Large intestine (tissue), 3 donors: ENCODE data around the gene CHMP4B. TPM values are rescaled to one million over a fixed set of nuclear protein-coding genes. Genes with fewer than 3 reads are reported as not detected.

ENCODE experiments used
- DNase-seq, 2 donors: peaks; one replicate each; pipeline versions ENCODE4 v3.0.0 to v3.0.0-alpha.2; 2013
- H3K27ac ChIP-seq: one replicate; pipeline ENCODE4 v1.5.1; 2013; ENCODE audit warnings: low read length
- H3K27me3 ChIP-seq: 2 replicates; pipeline ENCODE4 v1.6.1; 2013; ENCODE audit warnings: low read length; ENCODE audit not compliant: control insufficient read depth, insufficient read depth
- H3K36me3 ChIP-seq: 2 replicates; pipeline ENCODE4 v1.6.1; 2013; ENCODE audit warnings: low read length; ENCODE audit not compliant: control insufficient read depth, insufficient read depth
- H3K4me1 ChIP-seq: one replicate; pipeline ENCODE4 v1.6.1; 2013; ENCODE audit warnings: low read length; ENCODE audit not compliant: control insufficient read depth, insufficient read depth
- H3K4me3 ChIP-seq: one replicate; pipeline ENCODE4 v1.5.1; 2013; ENCODE audit warnings: low read length
- H3K9me3 ChIP-seq: one replicate; pipeline ENCODE4 v1.6.1; 2013; ENCODE audit warnings: mild to moderate bottlenecking, low read depth, low read length, moderate library complexity; ENCODE audit not compliant: control insufficient read depth
- WGBS: methylation state at CpG from one replicate; pipeline ENCODE4 v1.1.5; 2013; ENCODE audit warnings: low lambda C conversion rate; ENCODE audit not compliant: insufficient coverage; 5-methylcytosine and 5-hydroxymethylcytosine counted together
- polyA plus RNA-seq: library from polyadenylated mRNA; unstranded; fragments of 120-200 nt; gene quantifications from one replicate; pipeline ENCODE4 v1.2.1, GENCODE V29; 2013

Gene CHMP4B
- polyA plus RNA-seq, 1 donor: 98.5 TPM

GRCh38 chr20:33890557-33890956 lies 79.4 kb downstream of the CHMP4B start:
- Histone ChIP-seq H3K4me3 (no peak overlapping the region), H3K27ac (no peak overlapping the region), H3K9me3 (peaks cover 7% of the 10 kb centered on the region), H3K4me1 (no peaks in the 10 kb centered on the region), H3K36me3 (no peaks in the 10 kb centered on the region), H3K27me3 (peaks cover 2% of the 10 kb centered on the region)
- WGBS: 83% methylated on average over 1 of the region's 1 CpG
- no peak for DNase-seq

GRCh38 chr20:33893314-33893713 lies 82.2 kb downstream of the CHMP4B start:
- no peaks in the 10 kb centered on the region for H3K4me1 ChIP-seq
- no CpG with 5 or more reads among the region's 4 CpGs for whole genome bisulfite sequencing
- DNase-seq: no peak
- peaks cover 2% of the 10 kb centered on the region for H3K27me3 ChIP-seq
- no peak overlapping the region for H3K4me3 ChIP-seq
- no peak overlapping the region for H3K27ac ChIP-seq
- no peaks in the 10 kb centered on the region for H3K36me3 ChIP-seq
- peaks cover 7% of the 10 kb centered on the region for H3K9me3 ChIP-seq

- no peak for DNase-seq
- H3K4me1 ChIP-seq: no peaks in the 10 kb centered on the region
- no peaks in the 10 kb centered on the region for H3K36me3 ChIP-seq
- WGBS: no CpG with 5 or more reads among the region's 3 CpGs
- H3K27me3 ChIP-seq: no peaks in the 10 kb centered on the region
- no peak overlapping the region for H3K4me3 ChIP-seq
- H3K9me3 ChIP-seq: peaks cover 7% of the 10 kb centered on the region
- H3K27ac ChIP-seq: no peak overlapping the region
These were observed 83.7 kb downstream of the CHMP4B start for GRCh38 chr20:33894798-33895197.

GRCh38 chr20:33896509-33896908 lies 85.4 kb downstream of the CHMP4B start:
- H3K4me1 ChIP-seq: no peaks in the 10 kb centered on the region
- H3K27ac ChIP-seq: no peak overlapping the region
- WGBS: no CpG with 5 or more reads among the region's 4 CpGs
- no peaks in the 10 kb centered on the region for H3K36me3 ChIP-seq
- H3K9me3 ChIP-seq: no peaks in the 10 kb centered on the region
- no peak for DNase-seq
- no peaks in the 10 kb centered on the region for H3K27me3 ChIP-seq
- no peak overlapping the region for H3K4me3 ChIP-seq

GRCh38 chr20:33897313-33897912 lies 86.3 kb downstream of the CHMP4B start:
- no peak overlapping the region for H3K4me3 ChIP-seq
- H3K27me3 ChIP-seq: no peaks in the 10 kb centered on the region
- no peak overlapping the region for H3K27ac ChIP-seq
- no peaks in the 10 kb centered on the region for H3K4me1 ChIP-seq
- no peaks in the 10 kb centered on the region for H3K9me3 ChIP-seq
- WGBS: no CpG with 5 or more reads among the region's 8 CpGs
- DNase-seq: no peak
- H3K36me3 ChIP-seq: no peaks in the 10 kb centered on the region

GRCh38 chr20:33899106-33899505 lies 88.0 kb downstream of the CHMP4B start:
- H3K4me1 ChIP-seq: no peaks in the 10 kb centered on the region
- no CpG with 5 or more reads among the region's 7 CpGs for WGBS
- H3K36me3 ChIP-seq: no peaks in the 10 kb centered on the region
- H3K27ac ChIP-seq: no peak overlapping the region
- DNase-seq: no peak
- no peaks in the 10 kb centered on the region for H3K27me3 ChIP-seq
- H3K4me3 ChIP-seq: no peak overlapping the region
- no peaks in the 10 kb centered on the region for H3K9me3 ChIP-seq

- no peak overlapping the region for H3K4me3 ChIP-seq
- WGBS: no CpG with 5 or more reads among the region's 10 CpGs
These were observed 89.5 kb downstream of the CHMP4B start for GRCh38 chr20:33900521-33901131.

GRCh38 chr20:33901132-33901523 lies 90.0 kb downstream of the CHMP4B start:
- no peak for DNase-seq
- Histone ChIP-seq H3K4me1 (no peaks in the 10 kb centered on the region), H3K36me3 (no peaks in the 10 kb centered on the region), H3K27ac (no peak overlapping the region), H3K4me3 (no peak overlapping the region), H3K9me3 (no peaks in the 10 kb centered on the region), H3K27me3 (no peaks in the 10 kb centered on the region)
- WGBS: no CpG with 5 or more reads among the region's 4 CpGs

More at GRCh38 chr20:33900521-33901131, 89.5 kb downstream of the CHMP4B start:
- Histone ChIP-seq H3K36me3 (no peaks in the 10 kb centered on the region), H3K27ac (no peak overlapping the region), H3K27me3 (no peaks in the 10 kb centered on the region), H3K4me1 (no peaks in the 10 kb centered on the region), H3K9me3 (no peaks in the 10 kb centered on the region)
- DNase-seq: no peak

GRCh38 chr20:33902011-33902410 lies 90.9 kb downstream of the CHMP4B start:
- H3K9me3 ChIP-seq: no peaks in the 10 kb centered on the region
- no peak overlapping the region for H3K4me3 ChIP-seq
- no peak overlapping the region for H3K27ac ChIP-seq
- H3K27me3 ChIP-seq: no peaks in the 10 kb centered on the region
- H3K36me3 ChIP-seq: no peaks in the 10 kb centered on the region
- H3K4me1 ChIP-seq: no peaks in the 10 kb centered on the region
- 95% methylated on average over 3 of the region's 3 CpGs for WGBS
- no peak for DNase-seq
